ENCODE data around the gene C5orf47.
A peak's percentile ranks its signal among the peaks of the same experiment; 100 is the strongest.

Gene C5orf47

DNA sequence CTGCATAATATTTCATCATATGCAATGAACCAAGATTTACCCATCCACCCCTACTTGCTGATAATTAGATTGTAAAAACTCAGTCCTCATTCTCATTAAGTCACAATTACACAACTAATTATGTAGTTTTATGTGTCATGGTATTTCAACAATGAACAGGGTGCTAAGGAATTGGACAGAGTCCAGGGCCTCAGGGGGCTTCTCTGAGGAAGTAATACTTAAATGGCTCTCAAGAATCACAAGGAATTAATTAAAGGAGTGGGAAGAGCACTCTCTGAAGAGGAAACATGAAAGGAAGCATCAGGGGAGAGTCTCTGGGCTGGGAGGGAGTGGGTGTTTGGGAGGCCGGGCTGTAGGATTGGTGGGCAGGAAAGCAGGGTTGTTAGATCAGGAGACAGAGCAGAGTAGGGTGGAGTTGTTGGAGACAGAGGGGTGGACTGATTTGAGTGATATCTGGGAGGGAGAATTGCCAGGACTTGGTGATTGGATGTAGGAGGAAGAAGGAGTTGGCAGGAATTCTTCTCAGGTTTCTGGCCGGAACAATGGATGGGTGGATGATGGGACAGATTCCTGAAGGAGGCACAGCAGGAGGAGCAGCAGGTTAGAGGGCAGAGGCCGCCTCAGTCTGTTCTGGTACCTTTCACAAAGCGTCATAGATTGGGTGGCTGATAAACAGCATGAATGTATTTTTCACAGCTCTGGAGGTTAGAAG is 33.6 kb downstream of the C5orf47 start:
- no peak overlapping the region for H3K27ac ChIP-seq
- no peak for DNase-seq (ENCODE audit: low read depth, low spot score)

DNA sequence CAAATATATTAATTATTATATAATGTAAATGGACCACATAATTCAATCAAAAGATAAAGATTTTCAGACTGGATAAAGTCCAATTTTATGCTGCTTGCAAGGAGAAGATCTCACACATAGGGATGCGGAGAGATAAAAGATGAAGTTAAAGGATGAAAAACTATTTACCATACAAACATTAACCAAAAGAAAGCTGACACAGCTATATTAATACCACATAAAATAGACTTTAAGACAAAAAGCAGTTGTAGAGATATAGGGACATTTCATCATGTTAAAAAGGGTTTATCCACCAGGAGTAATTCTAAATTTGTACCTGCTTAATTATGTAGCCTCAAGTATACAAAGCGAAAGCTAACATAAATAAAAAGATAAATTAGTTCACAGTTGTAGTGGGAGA is 41.3 kb downstream of the C5orf47 start:
- no peak for DNase-seq (ENCODE audit: low read depth, low spot score)
- no peak overlapping the region for H3K27ac ChIP-seq

GRCh38 chr5:174044466-174045254 is 55.7 kb downstream of the C5orf47 start:
- no peak overlapping the region for H3K27ac ChIP-seq
- DNase-seq (ENCODE audit: low read depth, low spot score) = no peak

GRCh38 chr5:174045470-174046025 is 56.6 kb downstream of the C5orf47 start, which contains the start of gene NSG2:
Gene NSG2 (plus strand): TSS chr5:174045706. CDS start chr5:174046756, 1,050 bp downstream.
- DNase-seq (ENCODE audit: low read depth, low spot score) = peak; percentile 64

DNA sequence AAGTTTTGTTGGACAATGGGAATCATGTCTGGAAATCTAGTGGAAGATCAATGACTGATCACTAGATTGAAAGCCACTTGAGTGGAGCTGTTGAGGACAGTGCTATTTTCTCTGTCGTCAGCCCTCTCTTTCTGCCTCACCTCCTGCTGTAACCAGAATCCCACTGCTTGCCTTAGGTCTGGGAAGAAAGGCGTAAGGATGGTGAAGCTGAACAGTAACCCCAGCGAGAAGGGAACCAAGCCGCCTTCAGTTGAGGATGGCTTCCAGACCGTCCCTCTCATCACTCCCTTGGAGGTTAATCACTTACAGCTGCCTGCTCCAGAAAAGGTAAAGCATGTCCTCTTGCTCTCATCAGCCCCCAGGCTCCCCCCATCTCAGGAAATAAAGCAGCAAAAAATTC is 57.6 kb downstream of the C5orf47 start:
- no peak overlapping the region for H3K27ac ChIP-seq
- DNase-seq (ENCODE audit: low read depth, low spot score) = no peak

More at GRCh38 chr5:174045470-174046025, 56.6 kb downstream of the C5orf47 start, which contains the start of gene NSG2:
- no peak within 1 kb of the TSS for H3K27ac ChIP-seq

DNA sequence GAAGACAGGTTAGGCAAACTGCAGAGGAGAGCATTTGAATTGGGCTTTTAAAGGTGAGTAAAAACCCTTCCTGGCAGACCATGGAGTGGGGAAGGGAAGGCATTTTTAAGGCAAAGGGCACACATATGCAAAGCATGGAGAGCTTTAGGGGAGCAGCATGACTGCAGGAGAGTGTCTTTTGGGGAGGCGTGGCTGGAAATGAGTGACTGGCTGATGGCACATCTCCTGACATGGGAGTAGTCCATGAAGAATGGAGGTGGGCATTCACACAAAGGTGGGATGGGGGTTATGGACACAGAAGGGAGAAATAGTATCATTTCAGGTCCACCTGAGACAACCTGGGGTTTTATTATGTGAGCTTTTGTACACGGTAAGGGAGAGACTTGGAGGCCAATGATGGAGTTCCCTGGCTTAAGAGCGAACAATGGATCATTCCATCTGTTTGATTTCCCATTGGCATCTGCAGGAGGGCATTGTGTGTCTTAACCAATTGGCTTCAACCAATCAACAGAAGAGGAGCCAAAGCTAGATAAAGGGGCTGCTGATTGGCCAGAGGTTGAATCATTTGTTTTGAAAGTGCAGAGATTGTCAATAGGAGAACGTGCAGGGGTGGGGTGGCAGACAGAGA is 58.6 kb downstream of the C5orf47 start:
- H3K27ac ChIP-seq = no peak overlapping the region
- DNase-seq (ENCODE audit: low read depth, low spot score) = no peak

GRCh38 chr5:174052636-174053035 is 63.7 kb downstream of the C5orf47 start:
- no peak overlapping the region for H3K27ac ChIP-seq
- no peak for DNase-seq (ENCODE audit: low read depth, low spot score)

DNA sequence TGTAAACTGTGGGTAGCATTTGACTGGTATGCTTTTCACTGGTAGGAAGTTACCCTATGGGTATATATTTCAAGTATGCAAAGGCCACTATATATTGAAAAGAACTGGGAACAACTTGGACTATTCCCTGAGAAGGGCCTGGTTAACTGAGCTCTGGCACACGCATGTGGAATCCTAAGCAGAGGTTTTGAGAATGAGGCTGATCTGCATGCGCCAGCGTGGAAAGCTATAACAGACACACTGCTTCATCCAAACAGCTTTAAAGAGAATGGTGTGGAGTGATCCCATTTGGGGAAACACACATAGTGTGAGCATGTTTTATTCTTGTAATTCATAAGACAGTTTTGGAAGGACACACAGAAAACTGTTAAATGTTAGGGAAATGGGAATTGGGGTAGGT is 64.9 kb downstream of the C5orf47 start:
- no peak for DNase-seq (ENCODE audit: low read depth, low spot score)
- H3K27ac ChIP-seq = no peak overlapping the region

Measured in epithelial cell of prostate (primary cell).